Measurements from ENCODE around the gene SLC2A14. TPM values are rescaled to one million over a fixed set of nuclear protein-coding genes. Genes with fewer than 3 reads are reported as not detected.
"Not testable (repeated sequence)": the region's sequence is repeated elsewhere in the genome, so short reads cannot be mapped to it uniquely, and the experiment has no call there.

The SLC2A14 gene
- total and polyA plus RNA-seq, 2 experiments from 2014 or later: not detected

DNA sequence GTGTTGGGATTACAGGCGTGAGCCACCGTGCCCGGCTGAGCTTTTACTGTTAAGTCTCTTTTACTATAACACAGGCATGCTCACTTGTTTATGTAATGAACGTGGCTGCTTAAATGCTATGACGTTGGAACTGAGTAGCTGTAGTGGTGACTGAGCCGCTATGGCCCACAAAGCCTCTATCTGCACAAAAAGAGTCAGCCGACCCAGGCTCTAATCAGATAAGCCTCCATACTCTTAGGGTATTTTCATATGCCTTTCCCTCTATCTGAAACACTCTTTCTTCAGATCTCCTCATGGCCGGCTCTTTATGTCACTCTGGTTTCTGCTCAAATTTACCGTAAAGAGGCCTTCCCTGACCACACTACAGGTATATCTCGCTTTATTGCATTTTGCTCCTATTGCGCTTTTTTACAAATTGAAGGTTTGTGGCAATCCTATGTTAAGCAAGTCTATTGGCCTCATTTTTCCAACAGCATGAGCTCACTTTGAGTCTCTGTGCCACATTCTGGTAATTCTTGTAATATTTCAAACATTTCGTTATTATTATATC, 8.0 kb downstream of the SLC2A14 start:
- H3K79me2 ChIP-seq (ENCODE audit: insufficient read depth): no peaks in the 10 kb centered on the region
- TF ChIP-seq EZH2phosphoT487 (IDR thresholded peaks at IDR 0.05; ENCODE audit: insufficient read depth, low read depth): no peak
- no peak for TF ChIP-seq EZH2 (IDR thresholded peaks at IDR 0.05; ENCODE audit: insufficient read depth, poor library complexity, severe bottlenecking)
- no peaks in the 10 kb centered on the region for H3K27me3 ChIP-seq (replicated peaks; ENCODE audit: insufficient read depth)
- H3K4me1 ChIP-seq (ENCODE audit: insufficient read depth): peaks cover 24% of the 10 kb centered on the region
- no peak overlapping the region for H3K4me3 ChIP-seq
- 90 to 92% methylated on average over 12 of the region's 12 CpGs for WGBS, 2 experiments (ENCODE audit: low coverage in 1 of 2, low lambda C conversion rate in 2 of 2, missing lambda C conversion rate in 2 of 2)
- peaks cover 25% of the 10 kb centered on the region for H3F3A ChIP-seq (ENCODE audit: insufficient read depth)
- no peaks in the 10 kb centered on the region for H3K9me3 ChIP-seq (ENCODE audit: low read depth)
- H3K4me2 ChIP-seq (ENCODE audit: unreplicated experiment): no peak overlapping the region
- no peaks in the 10 kb centered on the region for H4K20me1 ChIP-seq (ENCODE audit: insufficient read depth)
- H3K9ac ChIP-seq: no peak overlapping the region
- in situ Hi-C loops (cut with MboI): no loop called here
- no peaks in the 10 kb centered on the region for H3K9me2 ChIP-seq (ENCODE audit: insufficient read depth)
- H2AFZ ChIP-seq: no peak overlapping the region
- H3K36me3 ChIP-seq (ENCODE audit: low read depth): no peaks in the 10 kb centered on the region
- H3K27ac ChIP-seq: no peak overlapping the region
- DNase-seq: no peak

- DNase-seq; H3K27ac ChIP-seq; in situ Hi-C loops (cut with MboI); H3K9me2 ChIP-seq (ENCODE audit: insufficient read depth); H3K4me2 ChIP-seq (ENCODE audit: unreplicated experiment); H3K4me3 ChIP-seq; H3K27me3 ChIP-seq (replicated peaks; ENCODE audit: insufficient read depth); H3K79me2 ChIP-seq (ENCODE audit: insufficient read depth); H3K9me3 ChIP-seq (ENCODE audit: low read depth); H3K9ac ChIP-seq; H4K20me1 ChIP-seq (ENCODE audit: insufficient read depth); H3K36me3 ChIP-seq (ENCODE audit: low read depth); H2AFZ ChIP-seq: not testable (repeated sequence)
- Histone ChIP-seq H3K4me1 (ENCODE audit: insufficient read depth) (peaks cover 29% of the 10 kb centered on the region), H3F3A (ENCODE audit: insufficient read depth) (peaks cover 22% of the 10 kb centered on the region)
- WGBS, 2 experiments (ENCODE audit: low coverage in 1 of 2, low lambda C conversion rate in 2 of 2, missing lambda C conversion rate in 2 of 2): 77% methylated on average over 20 of the region's 20 CpGs
These were observed 9.8 kb downstream of the SLC2A14 start for GRCh38 chr12:7862814-7863348.

DNA sequence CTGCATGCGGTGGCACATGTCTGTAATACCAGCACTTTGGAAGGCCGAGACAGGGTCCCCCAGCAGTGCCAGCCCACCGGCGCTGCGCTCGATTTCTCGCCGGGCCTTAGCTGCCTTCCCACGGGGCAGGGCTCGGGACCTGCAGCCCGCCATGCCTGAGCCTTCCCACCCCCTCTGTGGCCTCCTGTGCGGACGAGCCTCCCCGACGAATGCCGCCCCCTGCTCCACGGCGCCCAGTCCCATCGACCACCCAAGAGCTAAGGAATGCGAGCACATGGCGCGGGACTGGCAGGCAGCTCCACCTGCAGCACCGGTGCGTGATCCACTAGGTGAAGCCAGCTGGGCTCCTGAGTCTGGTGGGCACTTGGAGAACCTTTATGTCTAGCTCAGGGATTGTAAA, 10.4 kb downstream of the SLC2A14 start:
- not testable (repeated sequence) for H3K9me3 ChIP-seq (ENCODE audit: low read depth); H3K79me2 ChIP-seq (ENCODE audit: insufficient read depth)
- 88 to 89% methylated on average over 14 to 24 of the region's 24 CpGs for WGBS, 2 experiments (ENCODE audit: low coverage in 1 of 2, low lambda C conversion rate in 2 of 2, missing lambda C conversion rate in 2 of 2)

GRCh38 chr12:7859552-7859951, 13.2 kb downstream of the SLC2A14 start:
- no peak overlapping the region for H2AFZ ChIP-seq
- WGBS, 2 experiments (ENCODE audit: low coverage in 1 of 2, low lambda C conversion rate in 2 of 2, missing lambda C conversion rate in 2 of 2): 2 to 3% methylated on average over 2 of the region's 2 CpGs
- no peaks in the 10 kb centered on the region for H3K36me3 ChIP-seq (ENCODE audit: low read depth)
- peaks cover 29% of the 10 kb centered on the region for H3K4me1 ChIP-seq (ENCODE audit: insufficient read depth)
- peak overlapping the region; percentile 41 for H3K4me3 ChIP-seq
- H3K9me3 ChIP-seq (ENCODE audit: low read depth): no peaks in the 10 kb centered on the region
- H3K79me2 ChIP-seq (ENCODE audit: insufficient read depth): no peaks in the 10 kb centered on the region
- H3K4me2 ChIP-seq (ENCODE audit: unreplicated experiment): peak overlapping the region; percentile 55
- in situ Hi-C loops (cut with MboI): loop anchor here (10.0 kb wide), 1 partner anchor 135 kb away; no protein-coding TSS in a partner anchor
- H3K9me2 ChIP-seq (ENCODE audit: insufficient read depth): no peaks in the 10 kb centered on the region
- H3K9ac ChIP-seq: peak overlapping the region; percentile 65
- TF ChIP-seq EZH2 (IDR thresholded peaks at IDR 0.05; ENCODE audit: insufficient read depth, poor library complexity, severe bottlenecking) (no peak), EZH2phosphoT487 (IDR thresholded peaks at IDR 0.05; ENCODE audit: insufficient read depth, low read depth) (0 out of 2 replicates have a peak, but pooled peaks have one; percentile 39)
- peak overlapping the region; percentile 91 for H3K27ac ChIP-seq
- H3F3A ChIP-seq (ENCODE audit: insufficient read depth): peaks cover 22% of the 10 kb centered on the region
- H4K20me1 ChIP-seq (ENCODE audit: insufficient read depth): no peaks in the 10 kb centered on the region
- H3K27me3 ChIP-seq (replicated peaks; ENCODE audit: insufficient read depth): no peaks in the 10 kb centered on the region
- DNase-seq: peak; percentile 87

More for the DNA sequence above, 10.4 kb downstream of the SLC2A14 start:
- H3K4me3 ChIP-seq; H3K27me3 ChIP-seq (replicated peaks; ENCODE audit: insufficient read depth); H3K4me2 ChIP-seq (ENCODE audit: unreplicated experiment); H3K9me2 ChIP-seq (ENCODE audit: insufficient read depth); DNase-seq; H3K9ac ChIP-seq; H4K20me1 ChIP-seq (ENCODE audit: insufficient read depth); H3K27ac ChIP-seq; in situ Hi-C loops (cut with MboI); H3K36me3 ChIP-seq (ENCODE audit: low read depth); H2AFZ ChIP-seq: not testable (repeated sequence)
- Histone ChIP-seq H3F3A (ENCODE audit: insufficient read depth) (peaks cover 22% of the 10 kb centered on the region), H3K4me1 (ENCODE audit: insufficient read depth) (peaks cover 29% of the 10 kb centered on the region)

DNA sequence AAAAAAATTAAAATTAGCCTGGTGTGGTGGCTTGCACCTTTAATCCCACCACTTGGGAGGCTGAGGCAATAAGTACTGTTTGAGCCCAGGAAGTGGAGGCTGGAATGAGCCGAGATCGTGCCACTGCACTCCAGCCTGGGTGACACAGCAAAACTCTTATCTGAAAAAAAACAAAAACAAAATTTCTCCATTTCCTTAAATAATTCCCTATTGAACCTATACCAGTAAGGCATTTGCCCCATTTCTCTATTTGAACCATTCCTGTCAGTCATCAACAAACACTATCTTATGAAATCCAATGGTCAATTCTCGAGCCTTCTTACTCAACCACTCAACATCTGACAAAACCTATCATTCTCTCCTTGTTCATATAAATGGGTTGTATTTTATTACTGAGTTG, 14.7 kb downstream of the SLC2A14 start:
- no peak overlapping the region for H3K4me3 ChIP-seq
- H3K4me2 ChIP-seq (ENCODE audit: unreplicated experiment): no peak overlapping the region
- no peaks in the 10 kb centered on the region for H3K36me3 ChIP-seq (ENCODE audit: low read depth)
- H3F3A ChIP-seq (ENCODE audit: insufficient read depth): peaks cover 22% of the 10 kb centered on the region
- WGBS, 2 experiments (ENCODE audit: low coverage in 1 of 2, low lambda C conversion rate in 2 of 2, missing lambda C conversion rate in 2 of 2): 81 to 84% methylated on average over 3 of the region's 3 CpGs
- in situ Hi-C loops (cut with MboI): loop anchor here (10.0 kb wide), 1 partner anchor 137 kb away; no protein-coding TSS in a partner anchor
- no peaks in the 10 kb centered on the region for H4K20me1 ChIP-seq (ENCODE audit: insufficient read depth)
- H3K79me2 ChIP-seq (ENCODE audit: insufficient read depth): no peaks in the 10 kb centered on the region
- TF ChIP-seq EZH2 (IDR thresholded peaks at IDR 0.05; ENCODE audit: insufficient read depth, poor library complexity, severe bottlenecking) (no peak), EZH2phosphoT487 (IDR thresholded peaks at IDR 0.05; ENCODE audit: insufficient read depth, low read depth) (no peak)
- H2AFZ ChIP-seq: no peak overlapping the region
- no peak overlapping the region for H3K9ac ChIP-seq
- no peaks in the 10 kb centered on the region for H3K27me3 ChIP-seq (replicated peaks; ENCODE audit: insufficient read depth)
- no peaks in the 10 kb centered on the region for H3K9me3 ChIP-seq (ENCODE audit: low read depth)
- H3K9me2 ChIP-seq (ENCODE audit: insufficient read depth): no peaks in the 10 kb centered on the region
- H3K4me1 ChIP-seq (ENCODE audit: insufficient read depth): peaks cover 29% of the 10 kb centered on the region
- DNase-seq: no peak
- no peak overlapping the region for H3K27ac ChIP-seq

Data from GM23248 (cell line).